ENCODE data around the gene C4orf54.

- TF ChIP-seq CTCF (IDR thresholded peaks at IDR 0.05) (no peak), POLR2A (IDR thresholded peaks at IDR 0.05) (no peak)
Observed at GRCh38 chr4:99657798-99658197, at the start of gene C4orf54.

All from right lobe of liver (tissue), 4 donors.